Suppressor macrophage treated with lipopolysaccharide for 1 hour (primary cell): ENCODE measurements around the gene R3HDM2.

Source experiments
- DNase-seq, 3 donors: peaks; one replicate each; pipeline ENCODE4 v3.0.0-alpha.2; 2020 to 2022

Gene R3HDM2

DNA sequence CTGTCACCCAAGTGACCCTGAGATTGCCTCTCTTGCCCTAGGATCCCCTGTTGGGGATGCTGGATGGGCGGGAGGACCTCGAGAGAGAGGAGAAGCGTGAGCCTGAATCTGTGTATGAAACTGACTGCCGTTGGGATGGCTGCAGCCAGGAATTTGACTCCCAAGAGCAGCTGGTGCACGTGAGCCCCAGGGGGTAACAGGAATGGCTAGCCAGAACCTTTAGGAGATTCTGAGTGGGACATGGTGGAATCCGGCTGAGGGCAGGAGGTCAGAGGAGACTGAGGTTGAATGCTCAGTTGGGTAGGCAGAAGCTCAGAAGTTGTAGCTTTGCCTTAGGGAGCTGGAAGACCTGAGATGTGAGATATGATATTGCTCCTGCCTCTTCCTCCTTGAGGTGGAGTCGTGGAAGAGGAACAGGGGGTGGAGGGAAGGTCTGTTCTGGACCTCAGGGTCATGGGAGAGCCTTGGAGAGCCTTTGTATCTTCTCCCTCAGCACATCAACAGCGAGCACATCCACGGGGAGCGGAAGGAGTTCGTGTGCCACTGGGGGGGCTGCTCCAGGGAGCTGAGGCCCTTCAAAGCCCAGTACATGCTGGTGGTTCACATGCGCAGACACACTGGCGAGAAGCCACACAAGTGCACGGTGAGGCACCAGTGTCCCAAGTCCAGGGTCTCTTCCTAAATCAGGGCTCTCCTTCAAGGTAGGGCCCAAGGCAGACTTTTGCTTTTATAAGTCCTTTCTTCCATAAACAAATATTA, 35.1 kb upstream of the R3HDM2 start:
- DNase-seq, result no peak

DNA sequence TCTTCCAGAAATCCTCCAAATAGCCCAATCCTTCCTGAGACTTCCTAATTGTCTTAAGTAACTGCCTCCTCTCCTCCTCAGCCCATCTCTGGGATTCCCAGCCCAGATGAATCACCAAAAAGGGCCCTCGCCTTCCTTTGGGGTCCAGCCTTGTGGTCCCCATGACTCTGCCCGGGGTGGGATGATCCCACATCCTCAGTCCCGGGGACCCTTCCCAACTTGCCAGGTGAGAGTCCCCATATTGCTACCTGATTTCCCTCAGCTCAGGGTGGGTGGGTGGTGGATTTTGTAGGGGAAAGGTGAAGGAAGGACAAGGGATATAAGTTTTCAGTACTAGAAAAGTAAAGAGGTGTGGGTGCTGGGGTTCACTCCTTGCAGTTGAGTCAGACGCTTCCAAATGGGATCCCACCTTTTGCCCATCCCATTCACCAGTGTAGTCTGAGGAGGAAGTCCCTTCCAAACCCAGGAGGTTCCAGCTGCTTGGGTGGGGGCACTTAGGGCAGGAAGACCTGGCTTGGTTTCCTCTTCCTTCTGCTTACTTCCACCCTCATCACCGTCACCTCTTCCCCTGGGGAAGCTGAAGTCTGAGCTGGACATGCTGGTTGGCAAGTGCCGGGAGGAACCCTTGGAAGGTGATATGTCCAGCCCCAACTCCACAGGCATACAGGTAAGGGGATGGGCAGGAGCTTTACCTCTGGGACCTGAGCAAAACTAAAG, 34.3 kb upstream of the R3HDM2 start:
- DNase-seq, result no peak

DNA sequence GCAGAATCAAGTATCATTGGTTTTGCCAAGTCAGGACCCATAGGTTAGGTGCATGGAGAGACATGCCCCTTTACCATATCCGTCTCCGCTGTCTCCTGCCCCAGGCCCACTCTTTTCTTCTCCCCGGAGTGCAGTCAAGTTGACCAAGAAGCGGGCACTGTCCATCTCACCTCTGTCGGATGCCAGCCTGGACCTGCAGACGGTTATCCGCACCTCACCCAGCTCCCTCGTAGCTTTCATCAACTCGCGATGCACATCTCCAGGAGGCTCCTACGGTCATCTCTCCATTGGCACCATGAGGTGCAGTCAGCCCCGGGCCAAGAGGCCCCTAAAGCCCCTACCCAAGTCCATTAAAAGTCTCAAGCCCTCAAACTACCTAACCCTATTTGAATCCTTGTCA, 33.7 kb upstream of the R3HDM2 start:
- no peak for DNase-seq

DNA sequence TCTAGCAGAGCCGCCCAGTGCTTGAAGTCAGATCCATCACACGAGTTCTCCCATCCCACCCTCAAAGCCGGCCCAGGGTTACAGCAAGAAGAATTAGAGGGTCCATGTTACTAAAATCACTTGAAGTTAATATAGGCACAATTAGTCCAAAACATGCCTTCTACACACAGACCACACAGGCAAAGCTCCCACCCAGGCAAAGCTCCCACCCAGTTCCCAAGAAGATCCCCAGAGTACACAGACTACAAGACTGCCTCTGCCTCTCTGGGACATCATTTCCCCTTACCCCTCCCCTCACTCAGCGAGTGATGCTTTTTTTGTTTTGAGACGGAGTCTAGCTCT, 32.0 kb upstream of the R3HDM2 start:
- no peak for DNase-seq

DNA sequence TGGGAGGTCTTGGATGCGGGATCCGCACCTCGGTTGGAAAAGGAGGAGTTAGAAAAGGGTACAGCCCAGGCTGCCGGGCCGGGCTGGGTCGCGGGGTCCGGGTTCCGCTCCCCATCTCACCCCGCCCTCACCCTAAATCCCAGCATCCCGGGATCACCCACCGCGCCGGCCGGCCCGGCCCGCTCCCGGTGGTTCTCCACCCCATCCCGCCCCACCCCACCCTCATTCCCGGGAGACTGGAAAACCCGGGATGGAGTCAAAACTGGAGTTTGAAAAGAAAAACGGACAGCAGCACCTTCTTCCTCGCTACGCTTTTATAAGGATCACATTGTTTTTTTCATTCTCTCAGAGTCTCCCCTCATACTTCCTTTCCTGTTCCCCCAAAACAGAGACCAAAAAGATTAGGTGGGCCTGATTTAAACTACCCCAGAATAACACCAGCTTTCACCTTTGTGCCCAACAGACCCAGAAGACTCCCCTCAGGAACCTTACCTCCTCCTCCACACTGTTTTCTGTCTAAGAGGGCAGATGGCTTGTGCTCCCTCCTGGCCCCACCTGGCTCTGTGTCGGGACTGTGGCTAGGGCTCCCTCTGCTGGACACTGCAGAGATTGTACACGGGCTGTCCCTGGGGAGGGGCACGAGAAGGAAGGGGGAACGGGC, 31.5 kb upstream of the R3HDM2 start:
- peak; percentile 83 to 90 (median 86) for DNase-seq

DNA sequence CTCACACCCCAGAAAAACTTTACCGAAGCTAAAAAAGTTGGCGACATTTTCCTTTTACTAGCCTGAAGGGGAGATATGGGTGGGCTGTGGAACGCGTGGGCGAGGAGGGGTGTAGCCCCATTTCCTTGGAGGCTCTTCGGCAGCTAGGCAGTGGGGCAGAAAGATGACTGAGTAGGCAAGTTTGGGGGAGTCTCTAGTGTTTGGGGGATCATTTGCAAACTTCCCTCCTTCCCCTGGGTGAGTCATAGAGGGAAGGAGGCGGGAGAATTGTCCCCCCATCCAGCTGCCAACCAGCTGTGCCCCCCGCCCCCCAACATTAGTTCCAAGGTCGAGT, 31.0 kb upstream of the R3HDM2 start:
- peak; percentile 22 to 26 (median 26) for DNase-seq

DNA sequence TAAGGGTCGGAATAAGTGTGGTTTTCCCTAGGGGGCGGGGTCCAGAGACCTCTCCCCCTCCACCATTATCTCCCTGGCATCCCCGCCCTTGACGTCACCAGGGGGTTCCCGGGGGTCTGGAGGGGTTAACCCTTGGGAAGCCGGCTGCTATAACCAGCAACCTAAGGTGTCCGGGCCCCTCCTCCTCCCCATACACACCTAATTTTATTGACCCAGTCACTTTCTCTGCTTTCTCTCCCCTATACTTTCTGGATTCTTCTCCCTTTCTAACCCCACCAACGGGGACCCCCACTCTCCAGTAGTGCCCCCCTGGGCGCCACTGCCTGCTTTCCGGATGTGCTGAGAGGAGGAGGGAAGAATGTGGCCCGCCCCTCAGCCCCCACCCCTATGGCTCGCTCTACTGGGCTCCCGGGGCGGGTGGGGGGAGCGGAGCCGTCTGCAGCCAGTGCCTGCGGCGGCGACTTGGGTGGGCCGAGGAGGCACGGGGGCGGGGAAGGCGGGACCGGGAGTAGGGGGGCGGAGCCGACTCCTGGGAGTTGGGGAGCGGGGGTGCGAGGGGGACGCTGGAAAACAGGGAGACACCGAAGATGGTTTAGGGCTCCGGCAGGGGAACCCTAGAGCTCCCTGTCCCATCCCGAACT, 30.6 kb upstream of the R3HDM2 start:
- peak; percentile 28 to 62 (median 34) for DNase-seq

DNA sequence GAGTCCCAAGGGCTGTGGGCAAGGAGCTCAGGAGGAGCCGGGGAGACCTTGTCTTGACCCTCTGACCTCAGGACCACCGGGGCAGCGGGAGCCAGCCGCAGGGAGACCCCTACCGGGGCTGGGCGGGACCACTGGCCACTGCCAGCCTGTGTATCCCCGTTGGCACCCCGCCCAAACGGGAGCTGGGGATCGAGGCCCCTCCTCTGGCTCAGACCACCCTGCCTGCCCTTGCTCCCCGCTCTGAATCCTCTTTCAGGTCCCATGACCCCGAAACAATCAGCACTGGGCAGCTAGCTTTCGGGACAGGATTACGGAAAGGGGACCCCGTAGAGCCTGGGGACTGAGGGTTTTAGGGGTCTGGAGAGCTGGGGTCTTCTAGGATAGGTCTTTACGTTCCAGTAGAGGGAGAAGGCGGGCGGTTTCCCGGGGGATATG, 30.0 kb upstream of the R3HDM2 start:
- no peak for DNase-seq

DNA sequence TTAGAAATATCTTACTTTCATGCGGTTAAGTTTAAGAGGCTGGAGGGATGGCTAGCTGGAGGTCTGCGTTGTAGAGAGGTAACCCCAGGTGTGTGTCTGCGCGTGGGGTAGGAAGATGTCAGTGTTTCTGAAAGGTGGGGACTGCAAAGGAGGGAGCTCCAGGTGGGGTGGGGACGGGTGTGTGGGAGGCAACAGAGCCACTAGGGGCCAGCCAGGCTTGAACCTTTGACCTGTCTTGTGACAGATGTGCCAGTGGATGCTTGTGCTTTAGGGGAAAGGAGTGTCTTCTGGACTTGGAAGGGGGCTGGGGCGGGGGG, 29.6 kb upstream of the R3HDM2 start:
- no peak for DNase-seq

DNA sequence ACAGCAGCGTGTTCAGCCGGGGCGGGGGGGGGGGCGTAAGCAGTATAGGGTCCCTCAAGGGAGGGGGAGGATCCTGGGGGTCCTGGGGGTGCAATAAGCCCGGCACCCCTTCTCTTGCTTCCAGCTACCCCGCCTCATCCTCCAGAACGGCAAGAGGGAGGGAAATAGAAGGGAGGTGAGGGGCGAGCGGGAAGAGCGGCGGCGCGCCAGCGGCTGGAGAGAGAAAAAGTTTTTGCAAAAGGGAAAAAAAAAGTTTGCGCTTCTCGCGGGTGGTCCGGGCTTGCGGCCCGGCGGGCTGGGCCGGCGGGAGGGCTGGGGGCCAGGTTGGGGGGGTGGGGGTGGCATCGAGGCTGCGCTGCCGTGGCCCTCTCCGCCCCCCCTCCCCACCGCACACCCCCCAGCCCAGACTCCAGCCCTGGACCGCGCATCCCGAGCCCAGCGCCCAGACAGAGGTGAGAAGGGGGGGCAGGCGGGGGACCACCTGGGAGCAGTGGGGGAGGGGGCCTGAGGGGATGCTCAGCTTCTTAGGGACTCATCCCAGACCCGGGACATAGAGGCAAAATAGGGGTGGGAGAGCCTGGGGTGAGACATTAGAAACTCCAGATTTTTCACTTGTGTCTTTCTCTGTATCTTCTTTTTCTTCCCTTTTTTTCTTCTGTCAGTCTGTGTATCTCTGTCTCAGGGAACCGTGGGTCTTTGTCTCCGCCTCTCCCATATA, 29.1 kb upstream of the R3HDM2 start, which contains the start of gene GLI1:
GLI1 (plus strand) TSS at position 36 of the 718 bp plus-strand sequence. CDS start 3,907 bp downstream, outside the sequence.
- DNase-seq, result no peak

DNA sequence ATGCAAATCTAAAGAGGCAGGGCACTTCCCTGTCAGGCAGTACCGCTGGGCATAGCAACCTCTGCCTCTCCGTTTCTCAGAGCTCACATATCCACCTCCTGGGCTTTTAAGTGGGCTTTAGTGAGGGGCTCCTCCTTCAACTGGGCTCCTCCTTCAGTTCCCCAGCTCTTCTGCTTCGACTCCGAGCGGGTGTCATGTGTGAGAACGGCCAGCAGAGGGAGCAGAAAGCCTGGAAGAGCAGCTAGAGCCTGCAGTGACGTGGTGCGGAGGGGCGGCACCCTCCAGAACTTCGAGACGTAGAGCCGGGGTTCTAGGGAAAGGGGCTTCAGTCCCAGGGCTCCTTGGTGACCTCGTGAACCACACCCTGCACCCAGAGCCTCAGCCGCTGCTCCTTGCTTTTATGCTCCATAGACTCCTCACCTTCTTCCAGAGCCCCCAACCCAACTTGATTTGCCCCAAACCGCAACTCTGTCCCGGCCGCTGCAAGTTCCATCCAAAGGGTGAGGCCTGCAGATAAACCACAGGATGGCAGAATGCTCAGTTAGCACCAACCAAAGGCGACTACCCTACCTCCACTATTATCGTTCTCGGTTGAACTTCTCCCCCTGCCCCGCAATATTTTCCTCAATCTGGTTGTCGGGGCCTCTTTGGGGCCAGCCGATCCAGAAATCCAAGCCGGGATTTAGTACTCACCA, 28.4 kb upstream of the R3HDM2 start:
- DNase-seq, result peak; percentile 96 to 97 (median 96)

DNA sequence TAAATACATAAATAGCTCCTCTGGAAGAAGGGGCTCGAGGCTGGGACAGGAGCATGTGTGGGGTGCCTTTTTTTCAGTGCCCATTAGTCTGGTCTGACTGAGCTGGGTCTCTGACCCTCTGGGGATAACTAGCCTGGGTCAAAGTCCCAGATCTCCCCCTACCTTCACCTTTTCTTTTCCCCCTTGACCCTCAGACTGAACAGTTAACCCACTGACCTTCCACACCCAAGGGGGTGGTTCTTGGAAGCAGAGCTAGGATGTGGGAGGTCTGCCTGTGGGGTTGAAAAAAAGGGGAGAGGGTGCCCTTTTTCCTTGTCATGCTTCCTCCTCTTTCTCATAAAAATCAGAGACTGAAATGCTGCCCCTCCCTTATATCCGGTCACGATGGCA, 27.8 kb upstream of the R3HDM2 start:
- DNase-seq, result no peak

DNA sequence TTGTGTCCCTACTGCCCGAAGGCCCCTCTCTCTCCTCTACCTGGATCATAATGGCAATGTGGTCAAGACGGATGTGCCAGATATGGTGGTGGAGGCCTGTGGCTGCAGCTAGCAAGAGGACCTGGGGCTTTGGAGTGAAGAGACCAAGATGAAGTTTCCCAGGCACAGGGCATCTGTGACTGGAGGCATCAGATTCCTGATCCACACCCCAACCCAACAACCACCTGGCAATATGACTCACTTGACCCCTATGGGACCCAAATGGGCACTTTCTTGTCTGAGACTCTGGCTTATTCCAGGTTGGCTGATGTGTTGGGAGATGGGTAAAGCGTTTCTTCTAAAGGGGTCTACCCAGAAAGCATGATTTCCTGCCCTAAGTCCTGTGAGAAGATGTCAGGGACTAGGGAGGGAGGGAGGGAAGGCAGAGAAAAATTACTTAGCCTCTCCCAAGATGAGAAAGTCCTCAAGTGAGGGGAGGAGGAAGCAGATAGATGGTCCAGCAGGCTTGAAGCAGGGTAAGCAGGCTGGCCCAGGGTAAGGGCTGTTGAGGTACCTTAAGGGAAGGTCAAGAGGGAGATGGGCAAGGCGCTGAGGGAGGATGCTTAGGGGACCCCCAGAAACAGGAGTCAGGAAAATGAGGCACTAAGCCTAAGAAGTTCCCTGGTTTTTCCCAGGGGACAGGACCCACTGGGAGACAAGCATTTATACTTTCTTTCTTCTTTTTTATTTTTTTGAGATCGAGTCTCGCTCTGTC, 26.1 kb upstream of the R3HDM2 start:
- no peak for DNase-seq

DNA sequence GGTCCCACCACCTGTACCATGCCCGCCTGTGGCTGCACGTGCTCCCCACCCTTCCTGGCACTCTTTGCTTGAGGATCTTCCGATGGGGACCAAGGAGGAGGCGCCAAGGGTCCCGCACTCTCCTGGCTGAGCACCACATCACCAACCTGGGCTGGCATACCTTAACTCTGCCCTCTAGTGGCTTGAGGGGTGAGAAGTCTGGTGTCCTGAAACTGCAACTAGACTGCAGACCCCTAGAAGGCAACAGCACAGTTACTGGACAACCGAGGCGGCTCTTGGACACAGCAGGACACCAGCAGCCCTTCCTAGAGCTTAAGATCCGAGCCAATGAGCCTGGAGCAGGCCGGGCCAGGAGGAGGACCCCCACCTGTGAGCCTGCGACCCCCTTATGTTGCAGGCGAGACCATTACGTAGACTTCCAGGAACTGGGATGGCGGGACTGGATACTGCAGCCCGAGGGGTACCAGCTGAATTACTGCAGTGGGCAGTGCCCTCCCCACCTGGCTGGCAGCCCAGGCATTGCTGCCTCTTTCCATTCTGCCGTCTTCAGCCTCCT, 25.4 kb upstream of the R3HDM2 start:
- DNase-seq, result peak; percentile 34 to 47 (median 45)

DNA sequence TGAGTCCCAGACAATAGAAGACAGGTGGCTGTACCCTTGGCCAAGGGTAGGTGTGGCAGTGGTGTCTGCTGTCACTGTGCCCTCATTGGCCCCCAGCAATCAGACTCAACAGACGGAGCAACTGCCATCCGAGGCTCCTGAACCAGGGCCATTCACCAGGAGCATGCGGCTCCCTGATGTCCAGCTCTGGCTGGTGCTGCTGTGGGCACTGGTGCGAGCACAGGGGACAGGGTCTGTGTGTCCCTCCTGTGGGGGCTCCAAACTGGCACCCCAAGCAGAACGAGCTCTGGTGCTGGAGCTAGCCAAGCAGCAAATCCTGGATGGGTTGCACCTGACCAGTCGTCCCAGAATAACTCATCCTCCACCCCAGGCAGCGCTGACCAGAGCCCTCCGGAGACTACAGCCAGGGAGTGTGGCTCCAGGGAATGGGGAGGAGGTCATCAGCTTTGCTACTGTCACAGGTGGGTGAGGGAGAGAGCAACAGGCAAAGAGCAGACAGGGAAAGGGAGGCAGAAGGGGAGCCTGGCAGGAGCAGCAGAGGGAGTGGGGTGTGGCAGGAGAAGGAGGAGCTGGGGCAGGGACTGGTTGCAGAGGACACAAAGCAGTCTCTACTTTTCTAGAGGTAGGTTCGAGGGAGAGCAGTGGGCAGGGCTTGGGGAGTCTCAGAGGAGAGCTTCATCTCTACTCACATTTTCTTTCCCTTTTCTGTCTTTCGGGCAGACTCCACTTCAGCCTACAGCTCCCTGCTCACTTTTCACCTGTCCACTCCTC, 24.7 kb upstream of the R3HDM2 start:
- no peak for DNase-seq

DNA sequence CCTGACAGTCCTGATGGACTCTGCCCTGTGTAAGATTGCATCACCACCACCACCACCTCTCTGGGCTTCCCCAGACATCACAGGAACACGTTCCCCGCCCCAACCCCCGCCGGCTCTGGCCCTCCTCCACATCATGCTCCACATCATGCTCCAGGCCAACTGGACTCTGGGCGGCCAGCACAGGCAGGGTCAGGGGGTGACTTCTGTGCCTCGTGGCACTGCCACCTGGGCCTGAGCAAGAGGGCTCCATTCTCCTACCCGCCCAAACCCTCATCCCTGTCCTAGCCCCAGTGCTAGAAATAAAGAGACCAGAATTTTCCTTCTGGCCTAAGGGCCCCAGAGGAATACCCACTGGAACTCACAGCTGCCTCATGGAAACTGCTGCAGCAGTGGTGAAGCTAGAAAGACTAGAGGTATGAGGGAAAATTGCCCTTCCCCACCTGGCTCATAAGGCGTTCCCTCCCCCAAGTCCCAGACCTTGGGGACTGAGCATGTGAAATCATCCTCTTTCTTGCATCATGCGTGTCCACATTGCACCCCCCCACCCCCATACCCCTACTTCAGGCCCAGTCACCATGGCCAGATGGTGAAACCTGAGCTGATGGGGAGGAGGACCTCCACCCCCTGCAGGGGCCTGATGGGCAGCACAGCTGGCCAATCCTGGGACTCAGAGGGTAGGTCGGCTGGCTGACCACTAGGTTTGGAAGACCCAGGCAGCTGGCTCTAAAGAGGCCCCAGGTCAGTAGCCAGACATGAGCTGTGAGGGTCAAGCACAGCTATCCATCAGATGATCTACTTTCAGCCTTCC, 23.9 kb upstream of the R3HDM2 start, which contains the start of gene INHBE:
INHBE (plus strand) TSS at position 742 of the 808 bp plus-strand sequence. CDS start 230 bp downstream, outside the sequence.
- DNase-seq, result peak; percentile 68 to 86 (median 69)

DNA sequence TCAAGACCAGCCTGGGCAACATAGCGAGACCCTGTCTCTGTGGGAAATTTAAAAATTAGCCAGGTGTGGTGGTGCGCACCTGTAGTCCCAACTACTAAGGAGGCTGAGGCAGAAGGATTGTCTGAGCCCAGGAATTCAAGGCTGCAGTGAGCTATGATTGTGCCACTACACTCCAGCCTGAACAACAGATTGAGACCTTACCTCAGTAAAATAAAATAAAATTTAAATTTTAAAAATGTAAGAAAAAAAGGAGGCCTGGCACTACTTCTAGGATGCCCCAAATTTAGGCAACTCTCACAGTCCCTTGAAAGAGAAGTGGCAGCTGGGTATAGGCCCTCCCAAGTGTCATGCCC, 23.3 kb upstream of the R3HDM2 start:
- DNase-seq, result no peak

DNA sequence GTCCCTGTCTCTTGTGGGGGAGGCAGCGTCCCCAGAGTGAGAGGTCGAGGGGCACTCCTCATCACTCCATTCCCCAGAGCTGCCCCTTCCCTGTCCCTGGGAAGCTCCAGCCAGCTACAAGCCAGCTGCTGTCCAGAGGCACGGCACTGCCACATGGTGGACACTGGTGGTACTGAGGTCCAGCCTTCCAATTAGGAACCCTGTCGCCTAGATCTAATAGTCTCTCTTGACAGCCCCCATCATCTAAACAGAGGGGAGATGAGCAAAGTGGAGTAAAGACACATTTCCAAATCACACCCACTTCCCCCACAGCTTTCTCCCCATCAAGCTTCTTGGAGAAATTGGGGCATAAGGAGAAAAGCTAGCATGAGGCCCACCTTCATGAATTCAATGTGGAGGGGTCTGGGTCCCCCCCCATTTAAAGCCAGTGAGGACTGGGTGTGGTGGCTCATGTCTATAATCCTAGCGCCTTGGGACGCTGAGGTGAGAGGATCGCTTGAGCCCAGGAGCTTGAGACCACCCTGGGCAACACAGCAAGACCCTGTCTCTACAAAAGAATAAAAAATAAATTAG, 22.2 kb upstream of the R3HDM2 start:
- DNase-seq, result peak; percentile 80 to 87 (median 85)
